ENCODE data around the gene OR10G2. TPM values are rescaled to one million over a fixed set of nuclear protein-coding genes. Genes with fewer than 3 reads are reported as not detected.
"Not testable (repeated sequence)": the region's sequence is repeated elsewhere in the genome, so short reads cannot be mapped to it uniquely, and the experiment has no call there.

Gene OR10G2
- total RNA-seq, 4 donors from 2014 or later: not detected

- Histone ChIP-seq H3K36me3 (no peaks in the 10 kb centered on the region), H3K9me3 (no peaks in the 10 kb centered on the region), H3K27ac (no peak overlapping the region), H3K27me3 (no peaks in the 10 kb centered on the region), H3K4me3 (no peak overlapping the region), H3K4me1 (no peaks in the 10 kb centered on the region)
- no peak for DNase-seq
- TF ChIP-seq CTCF (IDR thresholded peaks at IDR 0.05) (no peak), POLR2A (IDR thresholded peaks at IDR 0.05) (no peak)
- intact Hi-C loops (cut with DNase I; ENCODE audit: low total_unique reads): no loop called here
Measured at GRCh38 chr14:21612324-21612723, 22.4 kb downstream of the OR10G2 start.

GRCh38 chr14:21602181-21602580, 32.6 kb downstream of the OR10G2 start:
- DNase-seq; H3K4me3 ChIP-seq; H3K9me3 ChIP-seq; H3K27ac ChIP-seq; H3K4me1 ChIP-seq; H3K27me3 ChIP-seq; intact Hi-C loops (cut with DNase I; ENCODE audit: low total_unique reads); H3K36me3 ChIP-seq: not testable (repeated sequence)

DNA sequence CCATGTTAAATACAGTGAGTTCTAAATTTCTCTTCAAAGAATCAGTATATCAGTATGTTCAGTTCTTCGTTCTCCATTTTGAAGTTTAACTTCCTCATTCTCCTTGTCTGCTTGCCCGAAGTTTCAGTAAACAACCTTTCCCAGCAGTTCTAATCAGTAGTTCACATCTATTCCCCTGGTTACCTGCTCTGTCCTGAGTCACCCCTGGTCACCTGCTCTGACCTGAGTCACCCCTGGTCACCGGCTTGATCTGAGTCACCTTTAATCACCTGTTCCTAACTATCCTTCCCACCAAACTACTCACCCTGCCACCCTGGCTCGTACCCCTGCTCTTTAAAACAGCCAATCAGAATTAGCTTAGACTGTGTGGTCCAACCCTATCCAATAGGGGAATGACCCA, 45.4 kb downstream of the OR10G2 start:
- no peak overlapping the region for H3K4me3 ChIP-seq
- no peak for DNase-seq
- no peak overlapping the region for H3K27ac ChIP-seq
- H3K9me3 ChIP-seq: peaks cover 0 to 2% of the 10 kb centered on the region in 2 donors
- intact Hi-C loops (cut with DNase I; ENCODE audit: low total_unique reads): no loop called here
- no peaks in the 10 kb centered on the region for H3K4me1 ChIP-seq
- no peak for TF ChIP-seq CTCF (IDR thresholded peaks at IDR 0.05)
- no peak for TF ChIP-seq POLR2A (IDR thresholded peaks at IDR 0.05)
- no peaks in the 10 kb centered on the region for H3K27me3 ChIP-seq
- H3K36me3 ChIP-seq: no peaks in the 10 kb centered on the region

Other genes starting within 250 kb of the OR10G2 start
- 10 to 100 TPM; 21.8 to 95.1 (median 48.8) TPM for gene CHD8, start 178.8 kb downstream of the OR10G2 start, total RNA-seq
- gene RAB2B, start 158.0 kb downstream of the OR10G2 start, total RNA-seq: 10 to 100 TPM in 3 of 4 donors, 1 to 10 TPM in 1; 8.5 to 47.9 (median 22.9) TPM
- 10 to 100 TPM; 19.4 to 78.0 (median 59.0) TPM for gene TOX4, start 157.7 kb downstream of the OR10G2 start, total RNA-seq
- gene METTL3, start 123.6 kb downstream of the OR10G2 start, total RNA-seq: 100 to 1,000 TPM in 1 of 4 donors, 10 to 100 TPM in 3; 47.4 to 101 (median 57.7) TPM
- gene SALL2, start 108.6 kb downstream of the OR10G2 start, total RNA-seq: 10 to 100 TPM in 2 of 4 donors, 1 to 10 TPM in 1, under 1 TPM in 1; 0.26 to 28.8 (median 10.4) TPM
- not detected for gene OR10G3, start 54.9 kb downstream of the OR10G2 start, total RNA-seq
- gene OR4E2, start 18.9 kb upstream of the OR10G2 start, total RNA-seq: not detected
- gene OR4E1, start 38.9 kb upstream of the OR10G2 start, total RNA-seq: not detected

Measured in uterus (tissue), 4 donors.